Kidney (tissue), 22 donors: Measurements from ENCODE around the gene POU3F4. TPM values are rescaled to one million over a fixed set of nuclear protein-coding genes. Genes with fewer than 3 reads are reported as not detected.

Source experiments
- DNase-seq, 5 donors: peaks; one replicate each; pipeline ENCODE4 v3.0.0-alpha.2; 2013 to 2020
- FAIRE-seq: peaks from 2 replicates; lab custom pipeline; 2012; peaks lifted over from hg19 to GRCh38; lab: Jason Lieb, UNC
- H3K27ac ChIP-seq, 2 donors: one replicate each; pipeline ENCODE4 v1.7.0; 2013; ENCODE audit warnings: low read depth in 2 of 2, low read length in 2 of 2, inconsistent platforms in 1 of 2
- H3K27me3 ChIP-seq: one replicate; pipeline ENCODE4 v1.7.1; 2013; ENCODE audit warnings: low read length, inconsistent platforms; ENCODE audit not compliant: control insufficient read depth, insufficient read depth
- H3K36me3 ChIP-seq, 3 donors: one replicate each; pipeline versions ENCODE4 v1.7.0 to v1.7.1; 2013; ENCODE audit warnings: low read length in 3 of 3, control low read depth in 1 of 3, inconsistent platforms in 1 of 3; ENCODE audit not compliant: insufficient read depth in 3 of 3, control insufficient read depth in 2 of 3
- H3K4me1 ChIP-seq, 3 donors: one replicate each; pipeline versions ENCODE4 v1.7.0 to v1.7.1; 2013; ENCODE audit warnings: low read length in 3 of 3, inconsistent platforms in 1 of 3, low read depth in 1 of 3; ENCODE audit not compliant: control insufficient read depth in 2 of 3, insufficient read depth in 2 of 3
- H3K4me3 ChIP-seq, 3 donors: one replicate each; pipeline versions ENCODE4 v1.7.0 to v1.8.1; 2013; ENCODE audit warnings: low read length in 3 of 3, control low read depth in 1 of 3, inconsistent platforms in 1 of 3
- H3K9ac ChIP-seq, 3 donors: one replicate each; pipeline versions ENCODE4 v1.7.0 to v1.7.1; 2013; ENCODE audit warnings: low read length in 3 of 3, control low read depth in 1 of 3, inconsistent platforms in 1 of 3
- H3K9me3 ChIP-seq, 3 donors: one replicate each; pipeline versions ENCODE4 v1.7.0 to v1.7.1; 2013; ENCODE audit warnings: low read length in 3 of 3, control low read depth in 1 of 3, inconsistent platforms in 1 of 3; ENCODE audit not compliant: control insufficient read depth in 2 of 3, insufficient read depth in 1 of 3
- CTCF ChIP-seq: IDR thresholded peaks from 3 replicates; pipeline ENCODE4 v1.5.1; 2012; ENCODE audit warnings: mild to moderate bottlenecking, moderate library complexity, borderline replicate concordance; ENCODE audit not compliant: insufficient read depth; ENCODE audit errors: extremely low read depth
- intact Hi-C: fragments of 100-400 bp; cut with DNase I; formaldehyde crosslinking; loops from one replicate; pipeline ENCODE4 v1.11.1; 2022
- long read RNA-seq, 10 donors: library from polyadenylated mRNA in 1 of 10; unstranded in 1 of 10; transcript quantifications; one replicate each; pipeline ENCODE4 v2.0.0 and lab custom pipeline, GENCODE V29; 2021 to 2026
- polyA plus RNA-seq: library from polyadenylated mRNA; stranded (reverse); fragments of 350-450 nt; fragmentation: Illumina TruSeq; extraction: RNeasy Lipid Tissue Mini Kit (QIAGEN cat#74804); gene quantifications from one replicate; pipeline ENCODE4 v1.2.3, GENCODE V29; 2014; ENCODE audit warnings: low read depth, low replicate concordance; ENCODE audit not compliant: insufficient read depth
- total RNA-seq: library from RNA; stranded (reverse); fragmentation: NEBNext Ultra II Directional; extraction: Animal tissue kit (Norgen Biotek cat#: 25700); gene quantifications from one replicate; pipeline ENCODE4 v1.2.1, GENCODE V29; 2021
- donor health status: control.
- donor health status: control.
- donor health status: control.
- donor health status: control.
- donor health status: control.
- donor health status: DM: yes; HTN: yes; CAD: no.
- donor health status: Normal renal cell carcinoma (clear cell type).

The POU3F4 gene
- 1.1 TPM for total RNA-seq
- 1.0 TPM for polyA plus RNA-seq
- long read RNA-seq, donor 1, transcript POU3F4-202 (1 exons, 3,835 nt): major isoform, 9 of 9 reads
- long read RNA-seq, donor 1, partial matches to known transcripts: 0 of 9 reads
- long read RNA-seq, donor 1, other reads (novel, unspliced or antisense): 0 of 9 reads
- long read RNA-seq, donor 2, transcript POU3F4-202 (1 exons, 3,835 nt): major isoform, 6 of 6 reads
- long read RNA-seq, donor 2, partial matches to known transcripts: 0 of 6 reads
- long read RNA-seq, donor 2, other reads (novel, unspliced or antisense): 0 of 6 reads
- long read RNA-seq, donor 3, transcript POU3F4-202 (1 exons, 3,835 nt): major isoform, 16 of 16 reads
- long read RNA-seq, donor 3, partial matches to known transcripts: 0 of 16 reads
- long read RNA-seq, donor 3, other reads (novel, unspliced or antisense): 0 of 16 reads
- long read RNA-seq, donor 4, transcript POU3F4-202 (1 exons, 3,835 nt): major isoform, 5 of 7 reads
- long read RNA-seq, donor 4, partial matches to known transcripts: 0 of 7 reads
- long read RNA-seq, donor 4, other reads (novel, unspliced or antisense): 0 of 7 reads
- long read RNA-seq, donor 5, partial matches to known transcripts: 0 of 1 reads
- long read RNA-seq, donor 5, other reads (novel, unspliced or antisense): 0 of 1 reads
- long read RNA-seq, donor 6, partial matches to known transcripts: 0 of 4 reads
- long read RNA-seq, donor 6, other reads (novel, unspliced or antisense): 0 of 4 reads
- long read RNA-seq, donor 7: 0 reads
- long read RNA-seq, donor 8, transcript POU3F4-202 (1 exons, 3,835 nt): major isoform, 17 of 18 reads
- long read RNA-seq, donor 8, partial matches to known transcripts: 0 of 18 reads
- long read RNA-seq, donor 8, other reads (novel, unspliced or antisense): 0 of 18 reads
- long read RNA-seq, donor 9, transcript POU3F4-202 (1 exons, 3,835 nt): major isoform, 8 of 8 reads
- long read RNA-seq, donor 9, partial matches to known transcripts: 0 of 8 reads
- long read RNA-seq, donor 9, other reads (novel, unspliced or antisense): 0 of 8 reads
- long read RNA-seq, donor 10, transcript POU3F4-202 (1 exons, 3,835 nt): major isoform, 8 of 9 reads
- long read RNA-seq, donor 10, partial matches to known transcripts: 0 of 9 reads
- long read RNA-seq, donor 10, other reads (novel, unspliced or antisense): 0 of 9 reads

GRCh38 chrX:83508006-83508405 lies at the start of gene POU3F4:
POU3F4 (plus strand) TSS chrX:83508290; CDS start chrX:83508325, 35 bp downstream.
- TF ChIP-seq CTCF: no peak
- intact Hi-C loops: no loop called here
- no peaks in the 10 kb centered on the region for H3K4me1 ChIP-seq
- peaks cover 40% of the 10 kb centered on the region for H3K27me3 ChIP-seq
- H3K27ac ChIP-seq: no peak within 1 kb of the TSS
- H3K9ac ChIP-seq: peak within 1 kb of the TSS in 1 of 3 donors; percentile 15
- H3K9me3 ChIP-seq: no peaks in the 10 kb centered on the region
- FAIRE-seq (no peak), DNase-seq (peak; percentile 63 to 67 (median 65))
- no peaks in the 10 kb centered on the region for H3K36me3 ChIP-seq
- peak within 1 kb of the TSS in 1 of 3 donors; percentile 36 for H3K4me3 ChIP-seq

- no peak overlapping the region for H3K27ac ChIP-seq
- H3K9me3 ChIP-seq: no peaks in the 10 kb centered on the region
- no peak overlapping the region for H3K9ac ChIP-seq
- no peak overlapping the region for H3K4me3 ChIP-seq
- H3K4me1 ChIP-seq: no peaks in the 10 kb centered on the region
- H3K27me3 ChIP-seq: no peaks in the 10 kb centered on the region
- DNase-seq (peak in 3 of 5 donors; percentile 8 to 16 (median 9)), FAIRE-seq (peak; percentile 27)
- H3K36me3 ChIP-seq: no peaks in the 10 kb centered on the region
- intact Hi-C loops: no loop called here
- peak; percentile 28 for TF ChIP-seq CTCF
Observed at GRCh38 chrX:83469551-83469950, 38.5 kb upstream of the POU3F4 start.

- no peak for TF ChIP-seq CTCF
- H3K9ac ChIP-seq: no peak overlapping the region
- no peaks in the 10 kb centered on the region for H3K4me1 ChIP-seq
- H3K9me3 ChIP-seq: no peaks in the 10 kb centered on the region
- DNase-seq: no peak
- H3K27me3 ChIP-seq: peaks cover 6% of the 10 kb centered on the region
- intact Hi-C loops: no loop called here
- no peak for FAIRE-seq
- no peaks in the 10 kb centered on the region for H3K36me3 ChIP-seq
- no peak overlapping the region for H3K4me3 ChIP-seq
- H3K27ac ChIP-seq: no peak overlapping the region
Observed at GRCh38 chrX:83495898-83496297, 12.2 kb upstream of the POU3F4 start.
